ENCODE results near the gene RBBP7.

Gene RBBP7

DNA sequence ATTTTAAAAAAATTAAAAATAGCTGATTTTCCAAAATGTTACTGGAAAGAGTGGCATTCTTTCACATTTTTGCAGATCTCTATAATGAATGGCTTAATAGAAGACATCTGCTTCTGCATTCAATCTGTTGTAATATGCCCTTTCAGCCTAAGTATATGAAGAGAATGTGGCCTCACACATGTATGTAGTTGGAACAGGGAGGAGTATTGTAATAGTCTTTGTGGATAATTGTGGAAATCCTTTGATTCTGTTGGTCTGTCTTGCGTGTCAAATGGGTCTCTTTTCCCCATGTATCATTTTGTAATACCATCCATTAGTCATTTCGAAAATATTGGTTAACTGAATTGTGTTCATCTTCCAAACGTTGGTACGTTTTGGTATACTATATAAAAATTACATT is 72.3 kb downstream of the RBBP7 start:
- H3K27ac ChIP-seq: no peak overlapping the region
- no peaks in the 10 kb centered on the region for H3K27me3 ChIP-seq (replicated peaks)
- TF ChIP-seq, protein P1, sequence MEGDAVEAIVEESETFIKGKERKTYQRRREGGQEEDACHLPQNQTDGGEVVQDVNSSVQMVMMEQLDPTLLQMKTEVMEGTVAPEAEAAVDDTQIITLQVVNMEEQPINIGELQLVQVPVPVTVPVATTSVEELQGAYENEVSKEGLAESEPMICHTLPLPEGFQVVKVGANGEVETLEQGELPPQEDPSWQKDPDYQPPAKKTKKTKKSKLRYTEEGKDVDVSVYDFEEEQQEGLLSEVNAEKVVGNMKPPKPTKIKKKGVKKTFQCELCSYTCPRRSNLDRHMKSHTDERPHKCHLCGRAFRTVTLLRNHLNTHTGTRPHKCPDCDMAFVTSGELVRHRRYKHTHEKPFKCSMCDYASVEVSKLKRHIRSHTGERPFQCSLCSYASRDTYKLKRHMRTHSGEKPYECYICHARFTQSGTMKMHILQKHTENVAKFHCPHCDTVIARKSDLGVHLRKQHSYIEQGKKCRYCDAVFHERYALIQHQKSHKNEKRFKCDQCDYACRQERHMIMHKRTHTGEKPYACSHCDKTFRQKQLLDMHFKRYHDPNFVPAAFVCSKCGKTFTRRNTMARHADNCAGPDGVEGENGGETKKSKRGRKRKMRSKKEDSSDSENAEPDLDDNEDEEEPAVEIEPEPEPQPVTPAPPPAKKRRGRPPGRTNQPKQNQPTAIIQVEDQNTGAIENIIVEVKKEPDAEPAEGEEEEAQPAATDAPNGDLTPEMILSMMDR (IDR thresholded peaks at IDR 0.05; ENCODE audit: low read depth, low read length, missing control alignments): no peak
- H3K36me3 ChIP-seq (replicated peaks): no peaks in the 10 kb centered on the region
- H3K4me3 ChIP-seq (ENCODE audit: low read depth, low read length): no peak overlapping the region
- no peak for DNase-seq
- in situ Hi-C loops (cut with HindIII; ENCODE audit: low pct_ligation_motif_present, low sequenced_read_pairs): no loop called here

- Histone ChIP-seq H3K27ac (no peak overlapping the region), H3K27me3 (replicated peaks) (no peaks in the 10 kb centered on the region), H3K4me3 (ENCODE audit: low read depth, low read length) (no peak overlapping the region), H3K36me3 (replicated peaks) (no peaks in the 10 kb centered on the region)
- TF ChIP-seq, protein P1 (IDR thresholded peaks at IDR 0.05; ENCODE audit: low read depth, low read length, missing control alignments): no peak
- no peak for DNase-seq
- in situ Hi-C loops (cut with HindIII; ENCODE audit: low pct_ligation_motif_present, low sequenced_read_pairs): no loop called here
Measured at GRCh38 chrX:16797358-16797757, 72.8 kb downstream of the RBBP7 start.

DNA sequence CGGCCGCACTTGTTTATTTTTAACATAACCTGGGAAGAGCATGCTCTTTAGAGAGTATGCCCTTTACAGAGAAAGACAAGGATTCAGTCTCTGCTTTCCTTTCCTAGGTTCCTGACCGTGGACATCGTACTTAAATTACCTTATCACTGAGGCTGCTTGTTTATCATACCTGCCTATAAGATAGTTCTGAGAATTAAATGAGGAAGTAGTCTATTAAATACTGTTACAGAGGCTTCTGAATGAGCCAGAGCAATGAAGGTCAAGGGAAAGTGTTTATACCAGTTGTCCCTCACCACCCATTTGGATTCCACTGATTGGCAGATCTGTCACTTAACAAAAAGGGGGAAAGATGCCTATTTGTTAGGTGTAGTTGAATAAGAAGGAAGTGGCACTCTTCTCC is 73.9 kb downstream of the RBBP7 start:
- H3K27ac ChIP-seq: no peak overlapping the region
- no peak for DNase-seq
- in situ Hi-C loops (cut with HindIII; ENCODE audit: low pct_ligation_motif_present, low sequenced_read_pairs): no loop called here
- no peak overlapping the region for H3K4me3 ChIP-seq (ENCODE audit: low read depth, low read length)
- H3K27me3 ChIP-seq (replicated peaks): no peaks in the 10 kb centered on the region
- H3K36me3 ChIP-seq (replicated peaks): no peaks in the 10 kb centered on the region
- TF ChIP-seq, protein P1 (IDR thresholded peaks at IDR 0.05; ENCODE audit: low read depth, low read length, missing control alignments): no peak

Measured in brain microvascular endothelial cell (primary cell).